ENCODE results near the gene ATP6V0A1.

DNA sequence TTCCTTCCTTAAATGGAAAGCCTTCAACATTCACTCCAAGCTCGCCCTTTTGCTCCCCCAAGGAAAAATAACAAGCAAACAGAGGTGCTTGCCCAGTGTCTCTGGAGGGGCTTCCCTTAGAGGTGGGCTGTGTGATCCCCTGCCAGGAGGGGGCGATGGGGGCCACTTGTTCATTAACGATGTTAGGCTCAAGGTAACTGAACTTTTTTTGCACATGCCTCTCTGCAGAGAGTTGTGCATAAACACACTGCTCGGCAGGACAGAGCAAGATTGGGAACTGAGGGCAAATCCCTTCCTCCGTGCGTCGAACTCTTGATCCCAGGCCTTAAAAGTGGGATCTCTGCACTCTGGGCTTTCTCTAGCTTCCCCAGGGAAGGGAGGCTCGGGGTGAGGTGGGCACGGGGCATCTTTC, 61.9 kb downstream of the ATP6V0A1 start:
- TF ChIP-seq, protein P1, sequence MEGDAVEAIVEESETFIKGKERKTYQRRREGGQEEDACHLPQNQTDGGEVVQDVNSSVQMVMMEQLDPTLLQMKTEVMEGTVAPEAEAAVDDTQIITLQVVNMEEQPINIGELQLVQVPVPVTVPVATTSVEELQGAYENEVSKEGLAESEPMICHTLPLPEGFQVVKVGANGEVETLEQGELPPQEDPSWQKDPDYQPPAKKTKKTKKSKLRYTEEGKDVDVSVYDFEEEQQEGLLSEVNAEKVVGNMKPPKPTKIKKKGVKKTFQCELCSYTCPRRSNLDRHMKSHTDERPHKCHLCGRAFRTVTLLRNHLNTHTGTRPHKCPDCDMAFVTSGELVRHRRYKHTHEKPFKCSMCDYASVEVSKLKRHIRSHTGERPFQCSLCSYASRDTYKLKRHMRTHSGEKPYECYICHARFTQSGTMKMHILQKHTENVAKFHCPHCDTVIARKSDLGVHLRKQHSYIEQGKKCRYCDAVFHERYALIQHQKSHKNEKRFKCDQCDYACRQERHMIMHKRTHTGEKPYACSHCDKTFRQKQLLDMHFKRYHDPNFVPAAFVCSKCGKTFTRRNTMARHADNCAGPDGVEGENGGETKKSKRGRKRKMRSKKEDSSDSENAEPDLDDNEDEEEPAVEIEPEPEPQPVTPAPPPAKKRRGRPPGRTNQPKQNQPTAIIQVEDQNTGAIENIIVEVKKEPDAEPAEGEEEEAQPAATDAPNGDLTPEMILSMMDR (conservative IDR thresholded peaks at IDR 0.05; ENCODE audit: low read depth, low read length): 0 out of 2 replicates have a peak, but pooled peaks have one; percentile 20
- TF ChIP-seq RFX5 (IDR thresholded peaks at IDR 0.05; ENCODE audit: low read depth, low read length) (no peak), POLR2A (IDR thresholded peaks at IDR 0.05; ENCODE audit: low read depth, low read length) (no peak), RAD21 (IDR thresholded peaks at IDR 0.05; ENCODE audit: low read length) (no peak), MXI1 (IDR thresholded peaks at IDR 0.05; ENCODE audit: borderline replicate concordance, low read depth, low read length) (no peak)

Measured in IMR-90 (cell line).